ENCODE results near the gene SRCAP.
A peak's percentile ranks its signal among the peaks of the same experiment; 100 is the strongest.

The SRCAP gene

GRCh38 chr16:30659507-30660423 lies 39.2 kb upstream of the SRCAP start:
- peaks cover 43% of the 10 kb centered on the region for H4K20me1 ChIP-seq (ENCODE audit: insufficient read depth, low read length, poor library complexity, severe bottlenecking)
- H3K9ac ChIP-seq (ENCODE audit: low read depth, low read length, poor library complexity, severe bottlenecking), result peak overlapping the region; percentile 93
- peak overlapping the region; percentile 99 for H3K4me2 ChIP-seq (ENCODE audit: low read depth, low read length, poor library complexity, severe bottlenecking)
- peak overlapping the region; percentile 74 for H3K4me3 ChIP-seq (ENCODE audit: low read length, poor library complexity, severe bottlenecking)
- H3K36me3 ChIP-seq (ENCODE audit: insufficient read depth, low read length), result peaks cover 43% of the 10 kb centered on the region; the same call in 1 of the 2 replicates
- TF ChIP-seq CTCF (conservative IDR thresholded peaks at IDR 0.05; ENCODE audit: low read length) (0 out of 2 replicates have a peak, but pooled peaks have one; percentile 8), EZH2phosphoT487 (IDR thresholded peaks at IDR 0.05; ENCODE audit: borderline replicate concordance) (no peak)
- H3F3A ChIP-seq (ENCODE audit: low read depth), result peaks cover 4% of the 10 kb centered on the region; the same call in 1 of the 2 replicates
- H3K9me2 ChIP-seq (replicated peaks; ENCODE audit: low read depth, low read length), result no peaks in the 10 kb centered on the region
- no peak overlapping the region for H2AFZ ChIP-seq (ENCODE audit: low read length)
- no peaks in the 10 kb centered on the region for H3K27me3 ChIP-seq (ENCODE audit: insufficient read depth, low read length, poor library complexity, severe bottlenecking)
- H3K79me2 ChIP-seq (ENCODE audit: insufficient read depth, low read length), result peaks cover 50% of the 10 kb centered on the region
- peaks cover 29% of the 10 kb centered on the region for H3K4me1 ChIP-seq (ENCODE audit: insufficient read depth, low read length, poor library complexity, severe bottlenecking)
- H3K9me3 ChIP-seq (ENCODE audit: insufficient read depth, low read depth, low read length), result no peaks in the 10 kb centered on the region

- H4K20me1 ChIP-seq (ENCODE audit: insufficient read depth, low read length, poor library complexity, severe bottlenecking), result peaks cover 46% of the 10 kb centered on the region
- peak overlapping the region; percentile 74 for H3K4me3 ChIP-seq (ENCODE audit: low read length, poor library complexity, severe bottlenecking)
- H3K36me3 ChIP-seq (ENCODE audit: insufficient read depth, low read length), result peaks cover 43% of the 10 kb centered on the region; the same call in 1 of the 2 replicates
- peak overlapping the region; percentile 93 for H3K9ac ChIP-seq (ENCODE audit: low read depth, low read length, poor library complexity, severe bottlenecking)
- H3K9me2 ChIP-seq (replicated peaks; ENCODE audit: low read depth, low read length), result no peaks in the 10 kb centered on the region
- H3K27me3 ChIP-seq (ENCODE audit: insufficient read depth, low read length, poor library complexity, severe bottlenecking), result no peaks in the 10 kb centered on the region
- no peak overlapping the region for H2AFZ ChIP-seq (ENCODE audit: low read length)
- TF ChIP-seq CTCF (conservative IDR thresholded peaks at IDR 0.05; ENCODE audit: low read length) (no peak), EZH2phosphoT487 (IDR thresholded peaks at IDR 0.05; ENCODE audit: borderline replicate concordance) (no peak)
- H3K9me3 ChIP-seq (ENCODE audit: insufficient read depth, low read depth, low read length), result no peaks in the 10 kb centered on the region
- H3K4me2 ChIP-seq (ENCODE audit: low read depth, low read length, poor library complexity, severe bottlenecking), result peak overlapping the region; percentile 99
- peaks cover 58% of the 10 kb centered on the region for H3K79me2 ChIP-seq (ENCODE audit: insufficient read depth, low read length)
- peaks cover 4% of the 10 kb centered on the region; the same call in 1 of the 2 replicates for H3F3A ChIP-seq (ENCODE audit: low read depth)
- H3K4me1 ChIP-seq (ENCODE audit: insufficient read depth, low read length, poor library complexity, severe bottlenecking), result peaks cover 29% of the 10 kb centered on the region
Measured at GRCh38 chr16:30660424-30661261, 38.3 kb upstream of the SRCAP start.

GRCh38 chr16:30662449-30662848 lies 36.5 kb upstream of the SRCAP start:
- Histone ChIP-seq H4K20me1 (ENCODE audit: insufficient read depth, low read length, poor library complexity, severe bottlenecking) (peaks cover 46% of the 10 kb centered on the region), H3F3A (ENCODE audit: low read depth) (peaks cover 2% of the 10 kb centered on the region; the same call in 1 of the 2 replicates), H3K9me3 (ENCODE audit: insufficient read depth, low read depth, low read length) (no peaks in the 10 kb centered on the region), H3K36me3 (ENCODE audit: insufficient read depth, low read length) (peaks cover 57% of the 10 kb centered on the region; the same call in 1 of the 2 replicates), H3K79me2 (ENCODE audit: insufficient read depth, low read length) (peaks cover 58% of the 10 kb centered on the region), H3K27me3 (ENCODE audit: insufficient read depth, low read length, poor library complexity, severe bottlenecking) (no peaks in the 10 kb centered on the region), H3K4me1 (ENCODE audit: insufficient read depth, low read length, poor library complexity, severe bottlenecking) (peaks cover 26% of the 10 kb centered on the region), H2AFZ (ENCODE audit: low read length) (no peak overlapping the region), H3K9me2 (replicated peaks; ENCODE audit: low read depth, low read length) (no peaks in the 10 kb centered on the region), H3K9ac (ENCODE audit: low read depth, low read length, poor library complexity, severe bottlenecking) (peak overlapping the region; percentile 93), H3K4me2 (ENCODE audit: low read depth, low read length, poor library complexity, severe bottlenecking) (peak overlapping the region; percentile 99), H3K4me3 (ENCODE audit: low read length, poor library complexity, severe bottlenecking) (no peak overlapping the region)
- no peak for TF ChIP-seq EZH2phosphoT487 (IDR thresholded peaks at IDR 0.05; ENCODE audit: borderline replicate concordance)
- TF ChIP-seq CTCF (conservative IDR thresholded peaks at IDR 0.05; ENCODE audit: low read length), result no peak

All from Loucy (cell line).